ENCODE measurements around the gene FGF2.

DNA sequence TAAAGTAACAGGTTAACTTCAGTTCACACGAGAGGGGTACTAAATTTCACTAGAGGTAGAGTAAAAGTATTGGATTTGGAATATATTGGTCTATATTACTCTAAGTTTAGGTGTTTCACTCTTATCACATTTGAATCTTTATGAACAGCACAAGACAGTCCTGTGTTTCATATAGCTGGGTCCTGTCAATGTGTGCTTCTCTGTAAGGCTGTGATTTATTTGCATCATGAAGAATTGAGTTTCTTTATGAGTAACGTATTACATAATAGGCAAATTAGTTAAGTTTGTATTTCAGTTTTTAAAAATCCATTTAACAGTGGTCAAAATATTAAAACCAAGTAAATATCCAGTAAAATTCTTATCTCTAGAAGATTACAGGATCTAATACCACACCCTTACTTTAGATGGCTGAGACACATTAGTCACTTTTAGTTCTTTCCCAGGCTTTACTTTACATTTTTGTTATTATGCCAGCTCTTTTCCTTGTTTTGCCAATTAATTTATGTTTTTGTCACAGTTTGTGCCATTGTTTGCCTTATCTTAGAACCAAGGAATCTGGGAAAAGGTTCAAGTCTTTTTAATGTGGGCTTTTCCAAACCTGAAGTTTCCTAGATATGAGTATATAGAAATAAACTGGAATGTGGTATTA is 63.6 kb downstream of the FGF2 start:
- TF ChIP-seq, protein P1, sequence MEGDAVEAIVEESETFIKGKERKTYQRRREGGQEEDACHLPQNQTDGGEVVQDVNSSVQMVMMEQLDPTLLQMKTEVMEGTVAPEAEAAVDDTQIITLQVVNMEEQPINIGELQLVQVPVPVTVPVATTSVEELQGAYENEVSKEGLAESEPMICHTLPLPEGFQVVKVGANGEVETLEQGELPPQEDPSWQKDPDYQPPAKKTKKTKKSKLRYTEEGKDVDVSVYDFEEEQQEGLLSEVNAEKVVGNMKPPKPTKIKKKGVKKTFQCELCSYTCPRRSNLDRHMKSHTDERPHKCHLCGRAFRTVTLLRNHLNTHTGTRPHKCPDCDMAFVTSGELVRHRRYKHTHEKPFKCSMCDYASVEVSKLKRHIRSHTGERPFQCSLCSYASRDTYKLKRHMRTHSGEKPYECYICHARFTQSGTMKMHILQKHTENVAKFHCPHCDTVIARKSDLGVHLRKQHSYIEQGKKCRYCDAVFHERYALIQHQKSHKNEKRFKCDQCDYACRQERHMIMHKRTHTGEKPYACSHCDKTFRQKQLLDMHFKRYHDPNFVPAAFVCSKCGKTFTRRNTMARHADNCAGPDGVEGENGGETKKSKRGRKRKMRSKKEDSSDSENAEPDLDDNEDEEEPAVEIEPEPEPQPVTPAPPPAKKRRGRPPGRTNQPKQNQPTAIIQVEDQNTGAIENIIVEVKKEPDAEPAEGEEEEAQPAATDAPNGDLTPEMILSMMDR (IDR thresholded peaks at IDR 0.05; ENCODE audit: low read depth, low read length, missing input control): no peak
- no peak for TF ChIP-seq MAX (IDR thresholded peaks at IDR 0.05)
- TF ChIP-seq RAD21 (IDR thresholded peaks at IDR 0.05): no peak
- no peak for TF ChIP-seq REST (IDR thresholded peaks at IDR 0.05)
- TF ChIP-seq SP1 (IDR thresholded peaks at IDR 0.05): no peak
- no peak for TF ChIP-seq YY1 (IDR thresholded peaks at IDR 0.05)
- no peak for TF ChIP-seq JUND (IDR thresholded peaks at IDR 0.05)
- no peak for TF ChIP-seq HNF4G (IDR thresholded peaks at IDR 0.05)
- TF ChIP-seq, protein P2, sequence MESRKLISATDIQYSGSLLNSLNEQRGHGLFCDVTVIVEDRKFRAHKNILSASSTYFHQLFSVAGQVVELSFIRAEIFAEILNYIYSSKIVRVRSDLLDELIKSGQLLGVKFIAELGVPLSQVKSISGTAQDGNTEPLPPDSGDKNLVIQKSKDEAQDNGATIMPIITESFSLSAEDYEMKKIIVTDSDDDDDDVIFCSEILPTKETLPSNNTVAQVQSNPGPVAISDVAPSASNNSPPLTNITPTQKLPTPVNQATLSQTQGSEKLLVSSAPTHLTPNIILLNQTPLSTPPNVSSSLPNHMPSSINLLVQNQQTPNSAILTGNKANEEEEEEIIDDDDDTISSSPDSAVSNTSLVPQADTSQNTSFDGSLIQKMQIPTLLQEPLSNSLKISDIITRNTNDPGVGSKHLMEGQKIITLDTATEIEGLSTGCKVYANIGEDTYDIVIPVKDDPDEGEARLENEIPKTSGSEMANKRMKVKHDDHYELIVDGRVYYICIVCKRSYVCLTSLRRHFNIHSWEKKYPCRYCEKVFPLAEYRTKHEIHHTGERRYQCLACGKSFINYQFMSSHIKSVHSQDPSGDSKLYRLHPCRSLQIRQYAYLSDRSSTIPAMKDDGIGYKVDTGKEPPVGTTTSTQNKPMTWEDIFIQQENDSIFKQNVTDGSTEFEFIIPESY (IDR thresholded peaks at IDR 0.05): no peak
- TF ChIP-seq TAF1 (conservative IDR thresholded peaks at IDR 0.05): no peak
- no peak for TF ChIP-seq GABPA (IDR thresholded peaks at IDR 0.05 in 1 of 2, conservative IDR thresholded peaks at IDR 0.05 in 1 of 2)

All from liver (tissue), 3 donors.